ENCODE data around the gene FYCO1.

The FYCO1 gene

DNA sequence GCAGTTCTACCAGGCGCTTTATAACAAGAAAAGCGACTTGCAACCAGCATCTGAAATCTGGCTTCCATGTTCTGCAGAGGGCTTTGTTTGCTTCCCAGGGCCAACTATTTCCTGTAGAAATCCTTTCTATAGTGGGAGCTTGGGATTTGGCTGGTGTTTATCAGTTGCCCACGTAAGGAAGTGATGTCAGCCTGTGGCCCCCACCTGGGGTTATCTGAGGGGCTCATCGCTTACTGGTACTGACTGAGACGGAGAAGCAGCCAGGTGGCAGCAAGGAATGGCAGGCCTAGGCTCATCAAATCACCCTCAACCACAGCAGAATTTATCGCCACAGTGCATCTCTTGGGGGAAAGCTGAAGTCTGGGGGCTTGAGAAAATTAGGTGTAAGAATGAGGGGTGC is 123.8 kb downstream of the FYCO1 start:
- TF ChIP-seq, protein P1, sequence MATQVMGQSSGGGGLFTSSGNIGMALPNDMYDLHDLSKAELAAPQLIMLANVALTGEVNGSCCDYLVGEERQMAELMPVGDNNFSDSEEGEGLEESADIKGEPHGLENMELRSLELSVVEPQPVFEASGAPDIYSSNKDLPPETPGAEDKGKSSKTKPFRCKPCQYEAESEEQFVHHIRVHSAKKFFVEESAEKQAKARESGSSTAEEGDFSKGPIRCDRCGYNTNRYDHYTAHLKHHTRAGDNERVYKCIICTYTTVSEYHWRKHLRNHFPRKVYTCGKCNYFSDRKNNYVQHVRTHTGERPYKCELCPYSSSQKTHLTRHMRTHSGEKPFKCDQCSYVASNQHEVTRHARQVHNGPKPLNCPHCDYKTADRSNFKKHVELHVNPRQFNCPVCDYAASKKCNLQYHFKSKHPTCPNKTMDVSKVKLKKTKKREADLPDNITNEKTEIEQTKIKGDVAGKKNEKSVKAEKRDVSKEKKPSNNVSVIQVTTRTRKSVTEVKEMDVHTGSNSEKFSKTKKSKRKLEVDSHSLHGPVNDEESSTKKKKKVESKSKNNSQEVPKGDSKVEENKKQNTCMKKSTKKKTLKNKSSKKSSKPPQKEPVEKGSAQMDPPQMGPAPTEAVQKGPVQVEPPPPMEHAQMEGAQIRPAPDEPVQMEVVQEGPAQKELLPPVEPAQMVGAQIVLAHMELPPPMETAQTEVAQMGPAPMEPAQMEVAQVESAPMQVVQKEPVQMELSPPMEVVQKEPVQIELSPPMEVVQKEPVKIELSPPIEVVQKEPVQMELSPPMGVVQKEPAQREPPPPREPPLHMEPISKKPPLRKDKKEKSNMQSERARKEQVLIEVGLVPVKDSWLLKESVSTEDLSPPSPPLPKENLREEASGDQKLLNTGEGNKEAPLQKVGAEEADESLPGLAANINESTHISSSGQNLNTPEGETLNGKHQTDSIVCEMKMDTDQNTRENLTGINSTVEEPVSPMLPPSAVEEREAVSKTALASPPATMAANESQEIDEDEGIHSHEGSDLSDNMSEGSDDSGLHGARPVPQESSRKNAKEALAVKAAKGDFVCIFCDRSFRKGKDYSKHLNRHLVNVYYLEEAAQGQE (IDR thresholded peaks at IDR 0.05; ENCODE audit: insufficient replicate concordance, low read depth): no peak
- no peak for TF ChIP-seq POLR2AphosphoS5 (IDR thresholded peaks at IDR 0.05; ENCODE audit: low read depth)
- TF ChIP-seq SPI1 (IDR thresholded peaks at IDR 0.05; ENCODE audit: borderline replicate concordance, low read depth): no peak
- TF ChIP-seq, protein P2, sequence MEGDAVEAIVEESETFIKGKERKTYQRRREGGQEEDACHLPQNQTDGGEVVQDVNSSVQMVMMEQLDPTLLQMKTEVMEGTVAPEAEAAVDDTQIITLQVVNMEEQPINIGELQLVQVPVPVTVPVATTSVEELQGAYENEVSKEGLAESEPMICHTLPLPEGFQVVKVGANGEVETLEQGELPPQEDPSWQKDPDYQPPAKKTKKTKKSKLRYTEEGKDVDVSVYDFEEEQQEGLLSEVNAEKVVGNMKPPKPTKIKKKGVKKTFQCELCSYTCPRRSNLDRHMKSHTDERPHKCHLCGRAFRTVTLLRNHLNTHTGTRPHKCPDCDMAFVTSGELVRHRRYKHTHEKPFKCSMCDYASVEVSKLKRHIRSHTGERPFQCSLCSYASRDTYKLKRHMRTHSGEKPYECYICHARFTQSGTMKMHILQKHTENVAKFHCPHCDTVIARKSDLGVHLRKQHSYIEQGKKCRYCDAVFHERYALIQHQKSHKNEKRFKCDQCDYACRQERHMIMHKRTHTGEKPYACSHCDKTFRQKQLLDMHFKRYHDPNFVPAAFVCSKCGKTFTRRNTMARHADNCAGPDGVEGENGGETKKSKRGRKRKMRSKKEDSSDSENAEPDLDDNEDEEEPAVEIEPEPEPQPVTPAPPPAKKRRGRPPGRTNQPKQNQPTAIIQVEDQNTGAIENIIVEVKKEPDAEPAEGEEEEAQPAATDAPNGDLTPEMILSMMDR (IDR thresholded peaks at IDR 0.05; ENCODE audit: insufficient read depth, low read length): no peak
- TF ChIP-seq GABPA (IDR thresholded peaks at IDR 0.05; ENCODE audit: low read depth): no peak
- no peak for DNase-seq (ENCODE audit: low read depth in 1 of 2, low spot score in 1 of 2)
- Histone ChIP-seq H3K27me3 (ENCODE audit: insufficient read depth, poor library complexity, severe bottlenecking) (no peaks in the 10 kb centered on the region), H3K4me3 (replicated peaks; ENCODE audit: insufficient read depth, low read length) (no peak overlapping the region), H3K27ac (replicated peaks) (no peak overlapping the region)

DNA sequence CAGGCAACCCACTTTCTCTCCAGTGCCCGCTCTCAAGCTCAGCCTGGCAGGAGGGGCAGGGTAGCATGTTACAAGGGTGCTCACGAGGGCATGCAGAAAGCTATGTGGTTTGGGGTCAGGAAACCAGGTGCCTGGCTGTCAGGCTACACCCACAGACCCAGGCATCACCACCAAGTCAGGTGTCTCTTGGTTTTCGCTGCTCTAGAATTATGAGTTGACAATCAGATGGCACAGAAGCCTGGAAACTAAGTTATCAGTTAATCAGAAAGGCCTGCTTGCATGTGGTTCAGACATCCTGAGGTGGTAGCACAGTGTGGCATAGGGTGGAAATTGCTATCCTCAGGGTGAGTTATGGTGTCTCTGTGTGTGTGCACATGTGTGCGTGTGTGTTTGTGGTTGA is 125.5 kb downstream of the FYCO1 start:
- no peak for TF ChIP-seq POLR2AphosphoS5 (IDR thresholded peaks at IDR 0.05; ENCODE audit: low read depth)
- no peak for TF ChIP-seq SPI1 (IDR thresholded peaks at IDR 0.05; ENCODE audit: borderline replicate concordance, low read depth)
- no peak for TF ChIP-seq GABPA (IDR thresholded peaks at IDR 0.05; ENCODE audit: low read depth)
- TF ChIP-seq, protein P2 (IDR thresholded peaks at IDR 0.05; ENCODE audit: insufficient read depth, low read length): no peak
- TF ChIP-seq, protein P1 (IDR thresholded peaks at IDR 0.05; ENCODE audit: insufficient replicate concordance, low read depth): no peak
- Histone ChIP-seq H3K27ac (replicated peaks) (no peak overlapping the region), H3K27me3 (ENCODE audit: insufficient read depth, poor library complexity, severe bottlenecking) (no peaks in the 10 kb centered on the region), H3K4me3 (replicated peaks; ENCODE audit: insufficient read depth, low read length) (no peak overlapping the region)
- DNase-seq (ENCODE audit: low read depth in 1 of 2, low spot score in 1 of 2): no peak

DNA sequence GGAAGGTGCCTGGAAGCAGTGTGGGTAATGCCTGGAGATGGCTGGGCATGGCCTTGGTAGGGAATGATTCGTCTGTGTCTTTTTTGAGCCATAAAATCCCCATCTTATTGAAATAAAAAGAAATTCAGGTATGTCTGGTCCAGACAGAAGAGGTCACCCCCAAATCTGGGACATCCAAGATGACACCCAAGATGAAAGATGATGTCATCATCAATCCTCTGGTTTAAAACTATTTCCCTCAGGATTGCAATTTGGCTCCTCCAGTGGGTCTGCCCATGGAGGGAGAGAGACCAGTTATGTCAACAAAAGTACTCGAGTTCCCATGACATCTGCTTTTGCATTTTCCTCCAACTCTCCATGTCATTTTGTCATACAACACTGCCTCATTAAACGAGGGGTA is 126.0 kb downstream of the FYCO1 start:
- TF ChIP-seq GABPA (IDR thresholded peaks at IDR 0.05; ENCODE audit: low read depth) (no peak), SPI1 (IDR thresholded peaks at IDR 0.05; ENCODE audit: borderline replicate concordance, low read depth) (no peak), POLR2AphosphoS5 (IDR thresholded peaks at IDR 0.05; ENCODE audit: low read depth) (no peak)
- TF ChIP-seq, protein P1 (IDR thresholded peaks at IDR 0.05; ENCODE audit: insufficient replicate concordance, low read depth): no peak
- TF ChIP-seq, protein P2 (IDR thresholded peaks at IDR 0.05; ENCODE audit: insufficient read depth, low read length): no peak

More for the DNA sequence above, 126.0 kb downstream of the FYCO1 start:
- Histone ChIP-seq H3K4me3 (replicated peaks; ENCODE audit: insufficient read depth, low read length) (no peak overlapping the region), H3K27ac (replicated peaks) (no peak overlapping the region), H3K27me3 (ENCODE audit: insufficient read depth, poor library complexity, severe bottlenecking) (no peaks in the 10 kb centered on the region)
- no peak for DNase-seq (ENCODE audit: low read depth in 1 of 2, low spot score in 1 of 2)

Measured in HL-60 (cell line).